GM03348 (cell line): ENCODE data around the gene KREMEN1.
A peak's percentile ranks its signal among the peaks of the same experiment; 100 is the strongest.

Experiments used
- DNase-seq: peaks from one replicate; pipeline ENCODE4 v3.0.0; 2012; ENCODE audit warnings: low spot score

Gene KREMEN1

GRCh38 chr22:29190918-29191317 is 118.1 kb downstream of the KREMEN1 start:
- DNase-seq, result no peak

GRCh38 chr22:29193021-29193420 is 120.2 kb downstream of the KREMEN1 start:
- DNase-seq, result no peak

GRCh38 chr22:29194184-29194583 is 121.3 kb downstream of the KREMEN1 start:
- DNase-seq, result no peak

GRCh38 chr22:29195118-29195963 is 122.5 kb downstream of the KREMEN1 start:
- DNase-seq, result no peak

- no peak for DNase-seq
These were observed 123.3 kb downstream of the KREMEN1 start for GRCh38 chr22:29195964-29196666.

- no peak for DNase-seq
These were observed 124.3 kb downstream of the KREMEN1 start for GRCh38 chr22:29197096-29197495.

GRCh38 chr22:29198240-29198639 is 125.4 kb downstream of the KREMEN1 start:
- DNase-seq, result no peak

- DNase-seq, result no peak
These were observed 127.0 kb downstream of the KREMEN1 start for GRCh38 chr22:29199702-29200400.

GRCh38 chr22:29200901-29201300 is 128.1 kb downstream of the KREMEN1 start:
- no peak for DNase-seq

GRCh38 chr22:29201782-29202181 is 128.9 kb downstream of the KREMEN1 start:
- no peak for DNase-seq

GRCh38 chr22:29202212-29203192 is 129.7 kb downstream of the KREMEN1 start:
- DNase-seq, result no peak

GRCh38 chr22:29203488-29204454 is 130.9 kb downstream of the KREMEN1 start:
- no peak for DNase-seq

- DNase-seq, result no peak
These were observed 131.8 kb downstream of the KREMEN1 start for GRCh38 chr22:29204455-29205183.

- no peak for DNase-seq
These were observed 132.4 kb downstream of the KREMEN1 start for GRCh38 chr22:29205252-29205593.

GRCh38 chr22:29205594-29206371 is 132.9 kb downstream of the KREMEN1 start, which contains the start of gene EMID1:
Gene EMID1, plus strand, starts transcription at chr22:29205896. Its CDS starts 143 bp downstream, at chr22:29206039.
- peak; percentile 71 for DNase-seq

GRCh38 chr22:29206372-29207242 is 133.8 kb downstream of the KREMEN1 start:
- DNase-seq, result no peak

- no peak for DNase-seq
These were observed 134.4 kb downstream of the KREMEN1 start for GRCh38 chr22:29207243-29207550.
